SK-N-SH treated with all-trans-retinoic acid at 6 μM for 48 hours (cell line): Measurements from ENCODE around the gene GTF2F2.

Experiments used
- ATAC-seq: fragments of 200-7000 bp; cut with Tn5 transposase; 3 replicates; pipeline ENCODE4 v1.9.1; 2020; ENCODE audit warnings: mild to moderate bottlenecking, moderate library complexity
- ARNTL ChIP-seq: fragments of 450-650 bp; formaldehyde crosslinking; IDR thresholded peaks from 2 replicates; pipeline ENCODE4 v1.5.0; 2020; ENCODE audit warnings: low read depth, mild to moderate bottlenecking, moderate library complexity, borderline replicate concordance
- BACH2 ChIP-seq: fragments of 250-450 bp; sonication (Bioruptor Pico); IDR thresholded peaks from 2 replicates; pipeline ENCODE4 v1.9.0; 2021; ENCODE audit warnings: mild to moderate bottlenecking, borderline replicate concordance
- CSDC2 ChIP-seq: fragments of 250-450 bp; sonication (Bioruptor Pico); IDR thresholded peaks from 2 replicates; pipeline ENCODE4 v1.5.0; 2020; ENCODE audit warnings: mild to moderate bottlenecking, moderate library complexity
- ESRRG ChIP-seq: fragments of 250-450 bp; sonication (Bioruptor Pico); IDR thresholded peaks from 2 replicates; pipeline ENCODE4 v1.6.1; 2021; ENCODE audit warnings: mild to moderate bottlenecking
- GLIS3 ChIP-seq: fragments of 250-450 bp; sonication (Bioruptor Pico); IDR thresholded peaks from 2 replicates; pipeline ENCODE4 v1.5.0; 2020; ENCODE audit warnings: mild to moderate bottlenecking, moderate library complexity
- ISL1 ChIP-seq: fragments of 250-450 bp; sonication (Bioruptor Pico); IDR thresholded peaks from 2 replicates; pipeline ENCODE4 v2.1.2; 2022; ENCODE audit warnings: mild to moderate bottlenecking, moderate library complexity
- OSR1 ChIP-seq: fragments of 250-450 bp; sonication (Bioruptor Pico); IDR thresholded peaks from 2 replicates; pipeline ENCODE4 v1.8.0; 2022; ENCODE audit warnings: moderate library complexity, mild to moderate bottlenecking, inconsistent platforms
- POU6F1 ChIP-seq: fragments of 250-450 bp; sonication (Bioruptor Pico); IDR thresholded peaks from 2 replicates; pipeline ENCODE4 v1.8.0; 2021; ENCODE audit warnings: low read depth, mild to moderate bottlenecking, moderate library complexity, borderline replicate concordance
- RARB ChIP-seq: fragments of 250-450 bp; sonication (Bioruptor Pico); IDR thresholded peaks from 2 replicates; pipeline ENCODE4 v1.8.0; 2021; ENCODE audit warnings: mild to moderate bottlenecking, moderate library complexity
- SNAI2 ChIP-seq: fragments of 250-450 bp; sonication (Bioruptor Pico); IDR thresholded peaks from 2 replicates; pipeline ENCODE4 v1.5.0; 2020; ENCODE audit warnings: mild to moderate bottlenecking, moderate library complexity
- TCF4 ChIP-seq: fragments of 250-450 bp; sonication (Bioruptor Pico); IDR thresholded peaks from 2 replicates; pipeline ENCODE4 v1.8.0; 2021; ENCODE audit warnings: mild to moderate bottlenecking, moderate library complexity, borderline replicate concordance
- TOX ChIP-seq: fragments of 250-450 bp; sonication (Bioruptor Pico); IDR thresholded peaks from 2 replicates; pipeline ENCODE4 v1.8.0; 2021; ENCODE audit warnings: mild to moderate bottlenecking, moderate library complexity, borderline replicate concordance
- ZC3H10 ChIP-seq: fragments of 250-450 bp; sonication (Bioruptor Pico); IDR thresholded peaks from 2 replicates; pipeline ENCODE4 v1.5.1; 2021; ENCODE audit warnings: mild to moderate bottlenecking, moderate library complexity
- ZFP3 ChIP-seq: fragments of 250-450 bp; sonication (Bioruptor Pico); IDR thresholded peaks from 2 replicates; pipeline ENCODE4 v1.5.0; 2020; ENCODE audit warnings: mild to moderate bottlenecking, moderate library complexity
- ZFP30 ChIP-seq: fragments of 450-650 bp; formaldehyde crosslinking; IDR thresholded peaks from 2 replicates; pipeline ENCODE4 v1.5.0; 2022; ENCODE audit warnings: mild to moderate bottlenecking, moderate library complexity
- ZNF70 ChIP-seq: fragments of 450-650 bp; formaldehyde crosslinking; IDR thresholded peaks from 2 replicates; pipeline ENCODE4 v1.5.0; 2020; ENCODE audit warnings: mild to moderate bottlenecking, moderate library complexity
- ZNF8 ChIP-seq: fragments of 450-650 bp; formaldehyde crosslinking; IDR thresholded peaks from 2 replicates; pipeline ENCODE4 v1.5.0; 2020; ENCODE audit warnings: mild to moderate bottlenecking, moderate library complexity
- TF ChIP-seq, protein P1 (sequence below): fragments of 250-450 bp; sonication (Bioruptor Pico); IDR thresholded peaks from 2 replicates; pipeline ENCODE4 v1.5.1; 2020; ENCODE audit warnings: low read depth, mild to moderate bottlenecking, moderate library complexity
- TF ChIP-seq, protein P2 (sequence below): fragments of 250-450 bp; sonication (Bioruptor Pico); IDR thresholded peaks from 2 replicates; pipeline ENCODE4 v1.8.0; 2020; ENCODE audit warnings: mild to moderate bottlenecking, moderate library complexity, borderline replicate concordance
- TF ChIP-seq, protein P3 (sequence below): fragments of 250-450 bp; sonication (Bioruptor Pico); IDR thresholded peaks from 2 replicates; pipeline ENCODE4 v1.5.0; 2020; ENCODE audit warnings: mild to moderate bottlenecking, moderate library complexity
- TF ChIP-seq, protein P4 (sequence below): fragments of 250-450 bp; sonication (Bioruptor Pico); IDR thresholded peaks from 2 replicates; pipeline ENCODE4 v1.5.1; 2021; ENCODE audit warnings: mild to moderate bottlenecking, moderate library complexity

The GTF2F2 gene

DNA sequence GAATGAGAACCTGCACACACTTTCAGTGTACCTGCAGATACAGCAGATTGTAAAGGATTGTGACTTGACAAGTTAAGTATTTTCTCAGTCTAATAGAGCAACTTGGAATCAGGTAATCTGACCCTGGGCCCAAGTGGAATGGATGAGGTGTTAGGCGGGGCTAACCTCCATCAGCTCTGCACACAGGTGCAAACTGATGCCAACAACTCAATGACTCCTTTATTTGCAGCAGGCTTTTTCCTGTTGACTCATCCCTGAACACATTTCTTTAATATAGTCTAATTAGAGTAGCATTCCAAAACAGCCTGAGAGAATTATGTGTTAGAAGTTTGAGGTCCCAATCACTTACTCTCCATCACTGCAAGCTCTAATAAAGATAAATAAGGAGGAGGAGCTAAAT is 171.9 kb downstream of the GTF2F2 start (continued):
- TF ChIP-seq POU6F1 (CRISPR knock-in tag) (no peak), SNAI2 (CRISPR knock-in tag) (no peak), ZNF8 (CRISPR knock-in tag) (no peak), ESRRG (no peak)

- no peak for ATAC-seq
- TF ChIP-seq ISL1 (CRISPR knock-in tag): no peak
- no peak for TF ChIP-seq CSDC2
- TF ChIP-seq POU6F1 (CRISPR knock-in tag): no peak
- TF ChIP-seq, protein P1, sequence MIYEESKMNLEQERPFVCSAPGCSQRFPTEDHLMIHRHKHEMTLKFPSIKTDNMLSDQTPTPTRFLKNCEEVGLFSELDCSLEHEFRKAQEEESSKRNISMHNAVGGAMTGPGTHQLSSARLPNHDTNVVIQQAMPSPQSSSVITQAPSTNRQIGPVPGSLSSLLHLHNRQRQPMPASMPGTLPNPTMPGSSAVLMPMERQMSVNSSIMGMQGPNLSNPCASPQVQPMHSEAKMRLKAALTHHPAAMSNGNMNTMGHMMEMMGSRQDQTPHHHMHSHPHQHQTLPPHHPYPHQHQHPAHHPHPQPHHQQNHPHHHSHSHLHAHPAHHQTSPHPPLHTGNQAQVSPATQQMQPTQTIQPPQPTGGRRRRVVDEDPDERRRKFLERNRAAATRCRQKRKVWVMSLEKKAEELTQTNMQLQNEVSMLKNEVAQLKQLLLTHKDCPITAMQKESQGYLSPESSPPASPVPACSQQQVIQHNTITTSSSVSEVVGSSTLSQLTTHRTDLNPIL (CRISPR knock-in tag): no peak
- no peak for TF ChIP-seq BACH2
- TF ChIP-seq, protein P2, sequence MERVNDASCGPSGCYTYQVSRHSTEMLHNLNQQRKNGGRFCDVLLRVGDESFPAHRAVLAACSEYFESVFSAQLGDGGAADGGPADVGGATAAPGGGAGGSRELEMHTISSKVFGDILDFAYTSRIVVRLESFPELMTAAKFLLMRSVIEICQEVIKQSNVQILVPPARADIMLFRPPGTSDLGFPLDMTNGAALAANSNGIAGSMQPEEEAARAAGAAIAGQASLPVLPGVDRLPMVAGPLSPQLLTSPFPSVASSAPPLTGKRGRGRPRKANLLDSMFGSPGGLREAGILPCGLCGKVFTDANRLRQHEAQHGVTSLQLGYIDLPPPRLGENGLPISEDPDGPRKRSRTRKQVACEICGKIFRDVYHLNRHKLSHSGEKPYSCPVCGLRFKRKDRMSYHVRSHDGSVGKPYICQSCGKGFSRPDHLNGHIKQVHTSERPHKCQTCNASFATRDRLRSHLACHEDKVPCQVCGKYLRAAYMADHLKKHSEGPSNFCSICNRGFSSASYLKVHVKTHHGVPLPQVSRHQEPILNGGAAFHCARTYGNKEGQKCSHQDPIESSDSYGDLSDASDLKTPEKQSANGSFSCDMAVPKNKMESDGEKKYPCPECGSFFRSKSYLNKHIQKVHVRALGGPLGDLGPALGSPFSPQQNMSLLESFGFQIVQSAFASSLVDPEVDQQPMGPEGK (CRISPR knock-in tag): no peak
These were observed 175.2 kb downstream of the GTF2F2 start for GRCh38 chr13:45295536-45295935.

DNA sequence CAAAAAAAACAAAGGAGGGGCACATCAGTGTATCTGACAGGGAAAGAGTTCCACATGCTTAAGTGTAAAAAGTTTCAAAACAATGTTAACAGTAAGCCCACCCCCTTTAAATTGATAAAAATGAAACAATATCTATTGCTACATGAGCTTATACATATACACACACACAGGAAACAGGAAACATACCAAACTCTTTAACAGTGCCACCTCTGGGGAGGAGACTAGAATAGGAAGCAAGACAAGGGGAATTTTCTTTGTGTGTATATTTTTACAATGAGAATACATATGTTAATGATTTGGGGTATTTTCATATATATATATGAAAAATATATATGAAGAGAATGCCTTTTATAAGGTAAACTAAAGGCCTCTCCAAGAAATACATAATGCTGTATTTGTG is 175.9 kb downstream of the GTF2F2 start:
- ATAC-seq: no peak
- TF ChIP-seq ZFP3 (CRISPR knock-in tag) (no peak), TOX (CRISPR knock-in tag) (no peak), SNAI2 (CRISPR knock-in tag) (no peak), ZNF70 (CRISPR knock-in tag) (no peak), TCF4 (CRISPR knock-in tag) (no peak), ARNTL (CRISPR knock-in tag) (no peak), OSR1 (CRISPR knock-in tag) (no peak), ZC3H10 (CRISPR knock-in tag) (no peak), GLIS3 (CRISPR knock-in tag) (no peak), ZFP30 (no peak), POU6F1 (CRISPR knock-in tag) (no peak), RARB (CRISPR knock-in tag) (no peak), ISL1 (CRISPR knock-in tag) (no peak), CSDC2 (no peak)
- TF ChIP-seq, protein P3, sequence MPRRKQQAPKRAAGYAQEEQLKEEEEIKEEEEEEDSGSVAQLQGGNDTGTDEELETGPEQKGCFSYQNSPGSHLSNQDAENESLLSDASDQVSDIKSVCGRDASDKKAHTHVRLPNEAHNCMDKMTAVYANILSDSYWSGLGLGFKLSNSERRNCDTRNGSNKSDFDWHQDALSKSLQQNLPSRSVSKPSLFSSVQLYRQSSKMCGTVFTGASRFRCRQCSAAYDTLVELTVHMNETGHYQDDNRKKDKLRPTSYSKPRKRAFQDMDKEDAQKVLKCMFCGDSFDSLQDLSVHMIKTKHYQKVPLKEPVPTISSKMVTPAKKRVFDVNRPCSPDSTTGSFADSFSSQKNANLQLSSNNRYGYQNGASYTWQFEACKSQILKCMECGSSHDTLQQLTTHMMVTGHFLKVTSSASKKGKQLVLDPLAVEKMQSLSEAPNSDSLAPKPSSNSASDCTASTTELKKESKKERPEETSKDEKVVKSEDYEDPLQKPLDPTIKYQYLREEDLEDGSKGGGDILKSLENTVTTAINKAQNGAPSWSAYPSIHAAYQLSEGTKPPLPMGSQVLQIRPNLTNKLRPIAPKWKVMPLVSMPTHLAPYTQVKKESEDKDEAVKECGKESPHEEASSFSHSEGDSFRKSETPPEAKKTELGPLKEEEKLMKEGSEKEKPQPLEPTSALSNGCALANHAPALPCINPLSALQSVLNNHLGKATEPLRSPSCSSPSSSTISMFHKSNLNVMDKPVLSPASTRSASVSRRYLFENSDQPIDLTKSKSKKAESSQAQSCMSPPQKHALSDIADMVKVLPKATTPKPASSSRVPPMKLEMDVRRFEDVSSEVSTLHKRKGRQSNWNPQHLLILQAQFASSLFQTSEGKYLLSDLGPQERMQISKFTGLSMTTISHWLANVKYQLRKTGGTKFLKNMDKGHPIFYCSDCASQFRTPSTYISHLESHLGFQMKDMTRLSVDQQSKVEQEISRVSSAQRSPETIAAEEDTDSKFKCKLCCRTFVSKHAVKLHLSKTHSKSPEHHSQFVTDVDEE (CRISPR knock-in tag): no peak
- TF ChIP-seq, protein P4, sequence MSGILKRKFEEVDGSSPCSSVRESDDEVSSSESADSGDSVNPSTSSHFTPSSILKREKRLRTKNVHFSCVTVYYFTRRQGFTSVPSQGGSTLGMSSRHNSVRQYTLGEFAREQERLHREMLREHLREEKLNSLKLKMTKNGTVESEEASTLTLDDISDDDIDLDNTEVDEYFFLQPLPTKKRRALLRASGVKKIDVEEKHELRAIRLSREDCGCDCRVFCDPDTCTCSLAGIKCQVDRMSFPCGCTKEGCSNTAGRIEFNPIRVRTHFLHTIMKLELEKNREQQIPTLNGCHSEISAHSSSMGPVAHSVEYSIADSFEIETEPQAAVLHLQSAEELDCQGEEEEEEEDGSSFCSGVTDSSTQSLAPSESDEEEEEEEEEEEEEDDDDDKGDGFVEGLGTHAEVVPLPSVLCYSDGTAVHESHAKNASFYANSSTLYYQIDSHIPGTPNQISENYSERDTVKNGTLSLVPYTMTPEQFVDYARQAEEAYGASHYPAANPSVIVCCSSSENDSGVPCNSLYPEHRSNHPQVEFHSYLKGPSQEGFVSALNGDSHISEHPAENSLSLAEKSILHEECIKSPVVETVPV (CRISPR knock-in tag): no peak
